ENCODE results near the gene UNC79.
"Not testable (repeated sequence)": the region's sequence is repeated elsewhere in the genome, so short reads cannot be mapped to it uniquely, and the experiment has no call there.

UNC79 gene

DNA sequence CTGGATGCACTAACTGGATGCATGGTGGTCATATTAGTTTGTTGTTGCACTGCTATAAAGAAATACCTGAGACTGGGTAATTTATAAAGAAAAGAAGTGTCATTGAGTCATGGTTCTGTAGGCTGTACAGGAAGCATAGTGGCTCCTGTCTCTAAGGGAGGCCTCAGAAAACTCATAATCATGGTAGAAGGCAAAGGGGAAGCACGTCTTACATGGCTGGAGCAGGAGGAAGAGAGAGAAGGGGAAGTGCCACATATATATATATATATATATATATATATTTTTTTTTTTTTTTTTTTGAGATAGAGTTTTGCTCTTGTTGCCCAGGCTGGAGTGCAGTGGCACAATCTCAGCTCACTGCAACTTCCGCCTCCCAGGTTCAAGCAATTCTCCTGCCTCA, 62.9 kb downstream of the UNC79 start:
- not testable (repeated sequence) for DNase-seq (ENCODE audit: low read depth)

DNA sequence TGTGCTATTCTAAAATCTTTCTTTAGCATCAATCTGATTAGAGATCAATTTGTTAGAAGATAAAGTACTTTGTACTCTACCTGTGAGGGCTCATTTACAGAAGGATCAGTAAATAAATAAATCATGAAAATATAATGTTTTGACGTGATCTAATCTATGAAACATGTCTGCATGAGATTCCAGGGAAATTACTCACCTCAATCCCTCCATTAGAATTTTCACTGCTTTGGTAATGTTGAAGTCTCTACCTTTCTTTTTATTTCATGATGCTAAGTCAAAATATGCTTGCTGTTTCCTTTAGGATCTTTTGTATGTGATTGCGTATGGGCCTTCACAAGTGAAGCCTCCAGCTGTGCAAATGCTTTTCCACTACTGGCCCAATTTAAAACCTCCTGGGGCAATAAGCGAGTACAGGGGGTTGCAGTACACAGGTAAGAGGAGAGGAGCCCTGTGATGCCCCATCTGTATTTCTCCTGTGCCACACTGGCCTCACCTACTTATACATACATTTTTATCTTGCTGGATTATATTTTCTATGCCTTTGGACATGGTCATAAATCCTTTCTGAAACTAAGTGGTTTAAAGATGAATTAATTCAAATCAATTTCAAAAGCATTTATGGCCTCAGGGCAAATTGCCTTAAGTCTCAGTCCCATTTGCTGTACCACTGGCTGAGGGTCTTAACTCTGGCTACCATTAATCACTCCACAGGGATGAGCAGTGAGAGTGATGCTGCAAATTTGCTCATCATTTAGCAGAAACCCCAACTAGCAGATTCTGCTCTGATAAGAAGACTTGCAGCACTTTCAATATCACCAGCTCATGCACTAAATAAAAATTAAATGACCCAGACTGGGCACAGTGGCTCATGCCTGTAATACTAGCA, 66.4 kb downstream of the UNC79 start:
- DNase-seq (ENCODE audit: low read depth): no peak

GRCh38 chr14:93510056-93510455, 79.3 kb downstream of the UNC79 start:
- no peak for DNase-seq (ENCODE audit: low read depth)

GRCh38 chr14:93511001-93511400, 80.3 kb downstream of the UNC79 start:
- no peak for DNase-seq (ENCODE audit: low read depth)

DNA sequence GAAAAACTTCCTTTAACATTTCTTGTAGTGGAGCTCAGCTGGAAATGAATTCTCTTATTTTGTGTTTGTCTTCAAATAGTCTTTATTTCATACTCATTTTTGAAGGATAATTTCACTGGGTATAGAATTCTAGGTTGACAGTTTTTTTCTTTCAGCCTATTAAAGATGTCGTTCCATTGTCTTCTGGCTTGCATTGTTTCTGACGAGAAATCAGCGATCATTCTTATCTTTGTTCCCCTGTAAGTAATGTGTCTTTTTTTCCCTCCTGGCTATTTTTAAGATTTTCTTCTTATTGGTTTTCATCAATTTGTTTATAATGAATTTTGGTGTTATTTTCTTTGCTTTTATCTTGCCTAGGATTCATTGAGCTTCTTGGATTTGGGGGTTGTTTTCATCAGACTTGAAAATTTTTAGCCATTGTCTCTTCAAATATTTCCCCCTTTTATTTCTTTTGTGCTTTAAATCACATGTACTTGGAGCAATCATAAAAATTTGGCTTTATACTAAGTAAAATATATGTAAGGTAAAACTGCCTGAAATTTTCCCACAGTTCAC, 89.4 kb downstream of the UNC79 start:
- DNase-seq (ENCODE audit: low read depth): no peak

DNA sequence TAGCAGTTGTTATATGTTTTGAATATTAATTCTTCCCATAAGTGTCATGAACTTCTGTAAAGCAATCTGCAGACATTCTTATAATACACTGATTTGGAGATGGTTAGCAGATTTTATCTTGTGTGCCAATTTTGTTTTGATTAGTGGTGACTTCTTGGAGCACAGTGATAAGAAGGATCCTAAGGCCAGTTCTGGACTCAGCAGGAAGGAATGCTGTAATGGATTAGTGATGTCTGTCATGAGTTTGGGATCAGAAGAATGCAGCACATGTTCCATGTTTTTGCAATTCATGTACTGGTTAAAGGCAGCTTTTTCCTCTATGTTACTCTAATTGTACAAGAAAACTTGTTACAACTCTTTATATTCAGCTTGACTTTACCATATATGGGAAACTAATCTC, 91.5 kb downstream of the UNC79 start:
- no peak for DNase-seq (ENCODE audit: low read depth)

DNA sequence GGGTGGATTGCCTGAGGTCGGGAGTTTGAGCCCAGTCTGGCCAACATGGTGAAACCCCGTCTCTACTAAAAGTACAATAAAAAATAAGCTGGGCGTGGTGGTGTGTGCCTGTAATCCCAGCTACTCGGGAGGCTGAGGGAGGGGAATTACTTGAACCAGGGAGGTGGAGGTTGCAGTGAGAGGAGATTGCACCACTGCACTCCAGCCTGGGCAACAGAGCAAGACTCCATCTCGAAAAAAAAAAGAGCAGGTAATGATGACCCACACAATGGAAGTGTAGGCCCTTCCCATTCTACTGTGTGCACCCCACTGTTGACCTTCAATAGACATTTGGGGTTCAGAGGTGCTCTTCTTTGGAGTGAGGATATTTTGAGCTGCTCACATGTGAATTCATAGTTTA, 94.5 kb downstream of the UNC79 start:
- not testable (repeated sequence) for DNase-seq (ENCODE audit: low read depth)

DNA sequence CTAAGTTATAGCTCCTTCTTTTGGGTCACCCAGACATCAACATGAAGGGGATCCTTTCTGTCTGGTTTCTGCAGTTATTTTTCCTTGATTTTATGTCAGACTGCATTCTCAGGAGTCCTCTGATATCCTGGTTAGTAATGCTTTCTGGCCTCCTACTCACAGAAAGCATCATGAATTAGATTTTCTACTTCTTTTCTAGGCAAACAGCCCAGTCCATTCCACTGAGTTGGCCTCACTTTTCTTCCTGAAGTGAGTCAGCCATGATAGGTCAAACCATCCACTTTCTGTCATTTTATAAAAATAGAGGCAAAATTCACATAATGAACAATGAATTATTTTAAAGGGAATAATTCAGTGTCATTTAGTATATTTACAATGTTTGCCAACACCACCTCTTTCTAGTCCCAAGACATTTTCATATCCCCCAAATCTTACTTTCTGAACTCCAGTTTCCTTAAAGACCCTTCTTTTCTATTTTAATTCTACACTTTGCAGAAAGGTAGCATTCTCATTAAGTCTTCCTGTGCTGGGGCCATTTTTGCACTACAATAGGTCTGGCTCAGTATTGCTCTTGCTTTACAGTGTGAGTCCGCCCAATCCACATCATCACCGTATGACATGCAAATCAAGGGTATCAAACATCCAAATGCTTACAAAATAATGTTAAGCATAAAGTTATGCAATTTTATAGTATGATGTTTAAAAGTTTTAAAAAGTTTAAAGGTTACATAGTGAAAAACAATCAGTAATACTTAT, 95.1 kb downstream of the UNC79 start:
- no peak for DNase-seq (ENCODE audit: low read depth)

DNA sequence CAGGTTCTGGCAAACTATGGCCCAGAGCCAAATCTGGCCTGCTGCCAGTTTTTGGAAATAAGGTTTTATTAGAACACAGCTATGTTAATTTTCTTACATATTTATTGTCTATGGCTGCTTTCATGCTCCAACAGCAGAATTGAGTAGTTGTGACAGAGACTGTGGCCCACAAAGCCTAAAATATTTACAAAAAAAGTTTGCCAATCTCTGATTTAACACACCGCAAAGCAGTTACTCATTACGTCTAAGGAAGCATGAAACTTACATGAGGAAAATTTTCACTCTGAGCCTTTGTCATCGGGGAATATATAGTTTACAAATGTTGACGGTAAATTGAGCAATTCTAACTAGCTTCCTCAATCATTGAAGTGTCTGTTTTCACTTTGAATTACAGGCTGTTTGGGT, 96.5 kb downstream of the UNC79 start:
- DNase-seq (ENCODE audit: low read depth): no peak

DNA sequence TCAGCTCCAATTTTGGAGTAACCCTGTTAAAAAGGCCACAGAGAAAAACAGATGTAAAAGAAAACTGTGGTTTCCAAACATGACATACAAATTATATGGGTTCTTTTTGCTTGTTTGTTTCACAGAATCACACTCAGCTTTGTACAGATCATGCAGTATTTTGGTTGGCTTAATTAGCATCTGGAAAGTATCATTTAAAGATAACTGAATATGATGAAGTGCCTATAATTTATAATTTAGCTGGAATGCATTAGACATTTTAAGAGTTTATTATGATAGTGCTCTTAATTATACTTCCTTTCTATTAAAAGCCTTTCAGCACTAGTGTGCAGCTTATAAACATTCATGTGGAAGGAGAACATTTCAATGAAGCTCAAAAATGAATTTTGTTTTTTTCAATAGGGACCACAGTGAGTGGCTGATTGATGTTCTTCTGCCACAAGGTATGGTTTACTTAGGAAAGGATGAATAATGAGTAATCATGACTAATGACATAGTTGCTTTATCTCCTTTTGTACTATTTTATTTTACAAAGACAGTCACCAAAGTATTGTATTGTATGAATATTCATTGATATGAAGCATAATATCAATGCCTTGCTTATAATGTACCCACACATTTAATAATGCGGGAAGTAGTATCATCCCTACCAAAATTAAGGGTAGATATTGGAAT, 98.3 kb downstream of the UNC79 start:
- DNase-seq (ENCODE audit: low read depth): no peak

- no peak for DNase-seq (ENCODE audit: low read depth)
Observed at GRCh38 chr14:93531644-93532043, 100.9 kb downstream of the UNC79 start.

DNA sequence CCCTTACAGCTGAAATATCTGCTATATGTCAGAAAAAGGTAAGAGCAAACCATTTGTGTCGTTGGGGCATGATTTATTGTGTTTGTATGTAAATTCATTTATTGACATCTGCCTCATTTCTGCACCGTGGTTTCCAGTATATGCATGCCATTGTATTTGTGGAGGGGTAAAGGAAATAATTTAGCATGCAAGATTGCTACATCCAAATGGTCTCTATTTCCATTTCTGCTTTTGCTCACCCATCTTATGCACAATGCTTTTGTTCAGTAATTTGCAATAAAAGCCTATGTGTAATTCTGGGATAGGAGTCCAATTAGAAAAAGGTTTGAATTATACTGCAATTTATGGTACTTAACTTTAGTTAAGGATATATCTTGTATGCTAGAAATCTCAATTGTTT, 101.8 kb downstream of the UNC79 start:
- DNase-seq (ENCODE audit: low read depth): no peak

DNA sequence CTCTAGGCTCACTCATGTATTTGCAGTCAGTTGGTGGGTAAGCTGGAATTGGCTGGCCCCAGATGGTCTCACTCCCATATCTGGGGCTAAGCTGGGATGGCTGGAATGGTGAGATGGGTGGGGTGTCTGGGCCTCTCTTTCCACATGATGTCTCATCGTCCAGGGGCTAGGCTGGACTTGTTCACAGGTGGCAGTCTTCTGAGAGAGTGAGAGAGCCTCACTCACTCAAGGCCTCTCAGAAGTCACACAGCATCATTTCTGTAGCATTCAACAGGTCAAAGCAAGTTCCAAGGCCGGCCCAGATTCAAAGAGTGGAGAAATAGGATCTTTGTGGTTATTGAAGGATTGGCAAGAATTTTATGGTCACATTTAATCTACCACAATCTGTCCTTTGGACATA, 102.7 kb downstream of the UNC79 start:
- DNase-seq (ENCODE audit: low read depth): no peak

- no peak for DNase-seq (ENCODE audit: low read depth)
Observed at GRCh38 chr14:93533842-93534241, 103.1 kb downstream of the UNC79 start.

GRCh38 chr14:93535537-93535936, 104.8 kb downstream of the UNC79 start:
- no peak for DNase-seq (ENCODE audit: low read depth)

DNA sequence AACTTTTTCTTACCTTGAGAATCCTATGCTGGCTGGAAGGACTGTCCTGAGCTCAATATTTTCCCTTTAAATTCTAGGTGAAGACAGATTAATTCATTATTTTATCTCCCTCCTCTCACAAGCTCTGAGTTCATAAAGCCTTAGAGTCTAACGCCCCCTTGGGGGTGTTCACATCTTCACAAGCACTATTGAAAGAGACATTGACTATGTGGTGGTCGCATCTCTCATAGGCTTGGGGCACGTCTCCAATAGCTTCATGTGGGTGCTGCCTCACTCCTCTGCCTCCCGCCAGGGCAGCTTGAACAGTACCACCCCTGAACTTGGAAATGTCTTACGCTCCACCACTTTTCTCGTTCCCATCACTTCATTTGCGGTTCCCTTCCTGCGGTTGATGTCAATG, 106.2 kb downstream of the UNC79 start:
- no peak for DNase-seq (ENCODE audit: low read depth)

GRCh38 chr14:93537951-93538350, 107.2 kb downstream of the UNC79 start:
- no peak for DNase-seq (ENCODE audit: low read depth)

GRCh38 chr14:93538413-93538812, 107.7 kb downstream of the UNC79 start:
- DNase-seq (ENCODE audit: low read depth): no peak

- no peak for DNase-seq (ENCODE audit: low read depth)
Observed at GRCh38 chr14:93540235-93540634, 109.5 kb downstream of the UNC79 start.

GRCh38 chr14:93543766-93544165, 113.0 kb downstream of the UNC79 start:
- DNase-seq (ENCODE audit: low read depth): no peak

- no peak for DNase-seq (ENCODE audit: low read depth)
Observed at GRCh38 chr14:93544212-93544611, 113.5 kb downstream of the UNC79 start.

- no peak for DNase-seq (ENCODE audit: low read depth)
Observed at GRCh38 chr14:93546642-93547041, 115.9 kb downstream of the UNC79 start.
